ENCODE data around the gene COBL.

GRCh38 chr7:51304729-51305128 lies 11.9 kb downstream of the COBL start:
- TF ChIP-seq EZH2phosphoT487 (IDR thresholded peaks at IDR 0.05; ENCODE audit: borderline replicate concordance, low read length) (no peak), EZH2 (IDR thresholded peaks at IDR 0.05; ENCODE audit: low read length, unreplicated experiment) (no peak)
- TF ChIP-seq, protein P1, sequence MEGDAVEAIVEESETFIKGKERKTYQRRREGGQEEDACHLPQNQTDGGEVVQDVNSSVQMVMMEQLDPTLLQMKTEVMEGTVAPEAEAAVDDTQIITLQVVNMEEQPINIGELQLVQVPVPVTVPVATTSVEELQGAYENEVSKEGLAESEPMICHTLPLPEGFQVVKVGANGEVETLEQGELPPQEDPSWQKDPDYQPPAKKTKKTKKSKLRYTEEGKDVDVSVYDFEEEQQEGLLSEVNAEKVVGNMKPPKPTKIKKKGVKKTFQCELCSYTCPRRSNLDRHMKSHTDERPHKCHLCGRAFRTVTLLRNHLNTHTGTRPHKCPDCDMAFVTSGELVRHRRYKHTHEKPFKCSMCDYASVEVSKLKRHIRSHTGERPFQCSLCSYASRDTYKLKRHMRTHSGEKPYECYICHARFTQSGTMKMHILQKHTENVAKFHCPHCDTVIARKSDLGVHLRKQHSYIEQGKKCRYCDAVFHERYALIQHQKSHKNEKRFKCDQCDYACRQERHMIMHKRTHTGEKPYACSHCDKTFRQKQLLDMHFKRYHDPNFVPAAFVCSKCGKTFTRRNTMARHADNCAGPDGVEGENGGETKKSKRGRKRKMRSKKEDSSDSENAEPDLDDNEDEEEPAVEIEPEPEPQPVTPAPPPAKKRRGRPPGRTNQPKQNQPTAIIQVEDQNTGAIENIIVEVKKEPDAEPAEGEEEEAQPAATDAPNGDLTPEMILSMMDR (conservative IDR thresholded peaks at IDR 0.05; ENCODE audit: low read depth, low read length) = no peak

Data from PC-3 (cell line).